Fibroblast of skin of left quadriceps (primary cell): Measurements from ENCODE around the gene TMEM17.
"Not testable (repeated sequence)": the region's sequence is repeated elsewhere in the genome, so short reads cannot be mapped to it uniquely, and the experiment has no call there.

ENCODE experiments used
- DNase-seq, 2 experiments: peaks; one replicate each; pipeline ENCODE4 v3.0.0-alpha.2; 2013; ENCODE audit warnings: low read depth in 2 of 2

Gene TMEM17

GRCh38 chr2:62505750-62506420 is at the start of gene TMEM17:
Gene TMEM17, minus strand, starts transcription at chr2:62506195. Its CDS starts 66 bp downstream, at chr2:62506129.
- peak; percentile 67 to 69 for DNase-seq

- DNase-seq = no peak
Measured at GRCh38 chr2:62554440-62554839, 48.4 kb upstream of the TMEM17 start.

- DNase-seq = peak in 1 of 2 experiments; percentile 10
Measured at GRCh38 chr2:62550461-62550860, 44.5 kb upstream of the TMEM17 start.

- DNase-seq = no peak
Measured at GRCh38 chr2:62547854-62548253, 41.9 kb upstream of the TMEM17 start.

GRCh38 chr2:62545261-62545660 is 39.3 kb upstream of the TMEM17 start:
- DNase-seq = no peak

- DNase-seq = no peak
Measured at GRCh38 chr2:62540408-62541168, 34.6 kb upstream of the TMEM17 start.

GRCh38 chr2:62539606-62540407 is 33.8 kb upstream of the TMEM17 start:
- DNase-seq = no peak

GRCh38 chr2:62538756-62539155 is 32.8 kb upstream of the TMEM17 start:
- no peak for DNase-seq

- no peak for DNase-seq
Measured at GRCh38 chr2:62537814-62538213, 31.8 kb upstream of the TMEM17 start.

GRCh38 chr2:62536873-62537547 is 31.0 kb upstream of the TMEM17 start:
- no peak for DNase-seq

- DNase-seq = not testable (repeated sequence)
Measured at GRCh38 chr2:62535521-62535920, 29.5 kb upstream of the TMEM17 start.

- no peak for DNase-seq
Measured at GRCh38 chr2:62531594-62531993, 25.6 kb upstream of the TMEM17 start.

GRCh38 chr2:62529758-62530157 is 23.8 kb upstream of the TMEM17 start:
- no peak for DNase-seq

GRCh38 chr2:62527478-62528210 is 21.6 kb upstream of the TMEM17 start:
- no peak for DNase-seq

- no peak for DNase-seq
Measured at GRCh38 chr2:62526531-62527381, 20.8 kb upstream of the TMEM17 start.

- no peak for DNase-seq
Measured at GRCh38 chr2:62525549-62526269, 19.7 kb upstream of the TMEM17 start.

- DNase-seq = no peak
Measured at GRCh38 chr2:62524293-62524941, 18.4 kb upstream of the TMEM17 start.

GRCh38 chr2:62521061-62521460 is 15.1 kb upstream of the TMEM17 start:
- not testable (repeated sequence) for DNase-seq

GRCh38 chr2:62512384-62512783 is 6.4 kb upstream of the TMEM17 start:
- no peak for DNase-seq
